Astrocyte (in vitro differentiated cells and primary cell): Measurements from ENCODE around the gene ARHGAP23. TPM values are rescaled to one million over a fixed set of nuclear protein-coding genes. Genes with fewer than 3 reads are reported as not detected.
"Not testable (repeated sequence)": the region's sequence is repeated elsewhere in the genome, so short reads cannot be mapped to it uniquely, and the experiment has no call there.

Experiments used
- DNase-seq: peaks from one replicate; pipeline ENCODE4 v3.0.0-alpha.2; 2010; ENCODE audit warnings: low read depth
- FAIRE-seq: peaks from 2 replicates; lab custom pipeline; 2011; peaks lifted over from hg19 to GRCh38; lab: Jason Lieb, UNC
- H2AFZ ChIP-seq: 2 replicates; pipeline ENCODE4 v1.6.0; 2012; ENCODE audit warnings: low read depth, low read length, inconsistent platforms
- H3K27ac ChIP-seq: 2 replicates; pipeline ENCODE4 v1.5.1; 2011; ENCODE audit warnings: low read depth, low read length, inconsistent platforms
- H3K27me3 ChIP-seq: 2 replicates; pipeline ENCODE4 v1.6.0; 2011; ENCODE audit warnings: low read length, inconsistent platforms; ENCODE audit not compliant: insufficient read depth
- H3K36me3 ChIP-seq: 2 replicates; pipeline ENCODE4 v1.5.1; 2011; ENCODE audit warnings: low read length, inconsistent platforms; ENCODE audit not compliant: insufficient read depth
- H3K4me1 ChIP-seq: 2 replicates; pipeline ENCODE4 v1.5.1; 2011; ENCODE audit warnings: low read length, inconsistent platforms; ENCODE audit not compliant: insufficient read depth
- H3K4me2 ChIP-seq: 2 replicates; pipeline ENCODE4 v1.6.0; 2012; ENCODE audit warnings: low read length, inconsistent platforms
- H3K4me3 ChIP-seq: 2 replicates; pipeline ENCODE4 v1.5.1; 2011; ENCODE audit warnings: low read depth, mild to moderate bottlenecking, low read length, inconsistent platforms; ENCODE audit not compliant: insufficient read depth
- H3K79me2 ChIP-seq: 2 replicates; pipeline ENCODE4 v1.6.0; 2012; ENCODE audit warnings: mild to moderate bottlenecking, low read length, inconsistent platforms; ENCODE audit not compliant: insufficient read depth
- H3K9ac ChIP-seq: 2 replicates; pipeline ENCODE4 v1.6.0; 2012; ENCODE audit warnings: mild to moderate bottlenecking, low read length, inconsistent platforms
- H3K9me3 ChIP-seq: 2 replicates; pipeline ENCODE4 v1.5.1; 2012; ENCODE audit warnings: low read depth, mild to moderate bottlenecking, low read length, inconsistent platforms; ENCODE audit not compliant: insufficient read depth
- H4K20me1 ChIP-seq: 2 replicates; pipeline ENCODE4 v1.6.0; 2012; ENCODE audit warnings: low read length, inconsistent platforms; ENCODE audit not compliant: insufficient read depth
- H3K27ac Mint-ChIP-seq: one replicate; pipeline ENCODE4 v1.8.0; 2021; ENCODE audit warnings: mild to moderate bottlenecking, mixed read lengths; ENCODE audit not compliant: unreplicated experiment
- H3K27me3 Mint-ChIP-seq: one replicate; pipeline ENCODE4 v1.8.0; 2021; ENCODE audit warnings: low read depth, mixed read lengths; ENCODE audit not compliant: unreplicated experiment
- H3K36me3 Mint-ChIP-seq: one replicate; pipeline ENCODE4 v1.8.0; 2021; ENCODE audit warnings: low read depth, mixed read lengths; ENCODE audit not compliant: unreplicated experiment
- H3K4me1 Mint-ChIP-seq: one replicate; pipeline ENCODE4 v1.8.0; 2021; ENCODE audit warnings: low read depth, mixed read lengths; ENCODE audit not compliant: unreplicated experiment
- H3K4me3 Mint-ChIP-seq: one replicate; pipeline ENCODE4 v1.8.0; 2021; ENCODE audit warnings: mild to moderate bottlenecking, moderate library complexity, mixed read lengths; ENCODE audit not compliant: unreplicated experiment
- H3K9me3 Mint-ChIP-seq: one replicate; pipeline ENCODE4 v1.8.0; 2021; ENCODE audit warnings: mild to moderate bottlenecking, mixed read lengths; ENCODE audit not compliant: unreplicated experiment
- EZH2 ChIP-seq: IDR thresholded peaks from 2 replicates; pipeline ENCODE4 v1.6.1; 2012; ENCODE audit warnings: mild to moderate bottlenecking, low read length, inconsistent platforms; ENCODE audit not compliant: insufficient read depth
- total RNA-seq: library from RNA; stranded (reverse); gene quantifications from 2 replicates; pipeline ENCODE4 v1.2.1, GENCODE V29; 2021
- TF ChIP-seq, protein P1 (sequence below): IDR thresholded peaks from 2 replicates; pipeline ENCODE4 v1.5.1; 2011; ENCODE audit warnings: low read depth, mild to moderate bottlenecking, inconsistent platforms, low read length, moderate library complexity; ENCODE audit not compliant: insufficient read depth

ARHGAP23 gene
- total RNA-seq, 1 donor from 2014 or later, result 118 TPM

DNA sequence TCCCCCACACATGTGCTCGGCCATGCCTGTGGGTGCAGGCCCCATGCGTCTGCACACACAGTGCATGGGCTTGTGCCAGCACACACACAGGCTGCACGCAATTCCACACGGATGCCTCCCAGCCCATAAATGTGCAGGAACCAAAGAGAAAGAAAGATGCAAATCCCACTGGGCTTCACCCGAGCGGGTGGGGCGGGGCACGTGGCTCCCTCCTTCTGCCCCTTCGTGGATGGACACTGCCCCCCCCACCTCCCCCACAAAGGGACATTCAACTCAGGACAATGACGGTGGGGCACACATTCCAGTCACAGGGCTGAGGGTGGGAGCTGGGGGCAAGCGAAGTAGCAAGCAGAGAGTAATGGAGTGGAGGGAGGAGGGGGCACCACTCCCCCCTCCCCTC is 102.6 kb downstream of the ARHGAP23 start:
- H3K4me1 ChIP-seq, H3K36me3 Mint-ChIP-seq, H3K4me3 Mint-ChIP-seq, H3K4me3 ChIP-seq, FAIRE-seq, H3K79me2 ChIP-seq, H3K27ac ChIP-seq, H3K9me3 ChIP-seq, H4K20me1 ChIP-seq, H3K9me3 Mint-ChIP-seq, H2AFZ ChIP-seq, DNase-seq, H3K36me3 ChIP-seq, H3K4me1 Mint-ChIP-seq, H3K4me2 ChIP-seq, H3K27ac Mint-ChIP-seq, H3K9ac ChIP-seq: not testable (repeated sequence)
- H3K27me3 Mint-ChIP-seq, result peaks cover 49% of the 10 kb centered on the region
- H3K27me3 ChIP-seq, result peaks cover 15% of the 10 kb centered on the region

DNA sequence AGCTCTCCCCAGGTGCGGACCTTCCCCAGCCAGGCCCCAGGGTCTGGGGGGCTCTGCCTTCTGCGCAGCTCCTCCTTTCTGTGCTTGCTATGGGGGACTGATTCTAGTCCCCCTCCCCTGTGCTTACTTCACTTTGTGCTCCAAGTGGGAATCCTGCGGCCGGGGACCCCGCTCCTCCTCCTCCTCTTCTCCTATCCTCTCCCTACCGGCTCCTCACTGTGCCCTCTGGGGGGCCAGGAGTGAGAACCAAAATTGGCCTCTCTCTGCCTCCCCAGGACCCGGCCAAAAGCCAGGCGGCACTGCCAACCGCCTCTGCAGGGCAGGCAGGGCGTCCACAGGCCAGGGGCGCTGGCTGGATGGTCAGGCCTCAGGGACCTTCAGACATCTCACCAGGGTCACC is 103.5 kb downstream of the ARHGAP23 start:
- H3K36me3 Mint-ChIP-seq, H3K36me3 ChIP-seq, H3K9me3 Mint-ChIP-seq, H3K79me2 ChIP-seq, DNase-seq, H3K27ac Mint-ChIP-seq, H3K4me3 Mint-ChIP-seq, H3K4me1 ChIP-seq, H3K27ac ChIP-seq, H3K4me2 ChIP-seq, H2AFZ ChIP-seq, H4K20me1 ChIP-seq, FAIRE-seq, H3K4me3 ChIP-seq, H3K9me3 ChIP-seq, H3K4me1 Mint-ChIP-seq, H3K9ac ChIP-seq: not testable (repeated sequence)
- H3K27me3 ChIP-seq, result peaks cover 23% of the 10 kb centered on the region
- H3K27me3 Mint-ChIP-seq, result peaks cover 56% of the 10 kb centered on the region

DNA sequence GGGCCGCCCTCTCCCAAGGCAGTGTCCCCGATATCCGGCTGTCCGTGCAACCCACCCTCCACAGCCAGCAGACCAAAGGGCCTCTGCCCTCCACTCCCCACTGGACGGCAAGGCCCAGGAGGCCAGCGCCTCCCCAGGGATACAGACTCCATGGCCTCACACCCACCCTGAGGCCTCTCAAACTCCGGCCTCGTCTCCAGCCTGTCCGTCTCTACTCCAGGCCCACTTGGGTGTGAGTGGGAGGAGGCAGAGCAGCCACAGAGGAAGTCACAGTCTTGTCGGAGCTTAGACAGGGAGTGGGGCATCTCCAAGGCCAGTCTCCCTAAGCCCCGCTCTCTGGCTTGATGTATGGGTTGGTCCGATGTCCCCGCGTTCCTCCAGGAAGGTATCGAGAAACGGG is 104.2 kb downstream of the ARHGAP23 start:
- no peak overlapping the region for H3K4me3 ChIP-seq
- no peak for TF ChIP-seq EZH2
- TF ChIP-seq, protein P1, sequence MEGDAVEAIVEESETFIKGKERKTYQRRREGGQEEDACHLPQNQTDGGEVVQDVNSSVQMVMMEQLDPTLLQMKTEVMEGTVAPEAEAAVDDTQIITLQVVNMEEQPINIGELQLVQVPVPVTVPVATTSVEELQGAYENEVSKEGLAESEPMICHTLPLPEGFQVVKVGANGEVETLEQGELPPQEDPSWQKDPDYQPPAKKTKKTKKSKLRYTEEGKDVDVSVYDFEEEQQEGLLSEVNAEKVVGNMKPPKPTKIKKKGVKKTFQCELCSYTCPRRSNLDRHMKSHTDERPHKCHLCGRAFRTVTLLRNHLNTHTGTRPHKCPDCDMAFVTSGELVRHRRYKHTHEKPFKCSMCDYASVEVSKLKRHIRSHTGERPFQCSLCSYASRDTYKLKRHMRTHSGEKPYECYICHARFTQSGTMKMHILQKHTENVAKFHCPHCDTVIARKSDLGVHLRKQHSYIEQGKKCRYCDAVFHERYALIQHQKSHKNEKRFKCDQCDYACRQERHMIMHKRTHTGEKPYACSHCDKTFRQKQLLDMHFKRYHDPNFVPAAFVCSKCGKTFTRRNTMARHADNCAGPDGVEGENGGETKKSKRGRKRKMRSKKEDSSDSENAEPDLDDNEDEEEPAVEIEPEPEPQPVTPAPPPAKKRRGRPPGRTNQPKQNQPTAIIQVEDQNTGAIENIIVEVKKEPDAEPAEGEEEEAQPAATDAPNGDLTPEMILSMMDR, result no peak
- H3K9me3 Mint-ChIP-seq, result peaks cover 1% of the 10 kb centered on the region

DNA sequence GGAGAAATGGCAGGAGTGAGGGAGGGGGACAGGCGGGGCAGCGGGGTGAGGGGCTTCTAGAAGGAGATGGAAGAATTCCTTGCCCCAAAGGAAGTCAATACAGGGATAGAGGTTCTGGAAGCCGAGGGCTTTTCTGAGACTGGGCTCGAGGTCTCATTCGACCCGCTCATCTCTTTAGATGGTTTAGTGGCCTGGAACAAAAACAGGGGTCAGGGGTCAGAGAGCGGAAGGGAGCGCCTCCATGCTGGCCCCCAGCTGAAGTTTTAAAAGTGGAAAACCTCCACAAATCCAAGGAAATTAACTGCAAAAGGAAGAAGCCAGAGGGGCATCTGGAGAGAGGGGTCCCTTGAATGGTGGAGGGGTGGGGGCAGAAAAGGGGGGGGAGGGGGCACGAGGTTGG is 105.0 kb downstream of the ARHGAP23 start:
- peaks cover 19% of the 10 kb centered on the region for H3K27me3 ChIP-seq
- no peak for FAIRE-seq
- H3K36me3 ChIP-seq, result no peaks in the 10 kb centered on the region
- H3K4me3 ChIP-seq, result no peak overlapping the region
- no peak overlapping the region for H2AFZ ChIP-seq
- no peaks in the 10 kb centered on the region for H3K79me2 ChIP-seq
- no peaks in the 10 kb centered on the region for H4K20me1 ChIP-seq
- no peak overlapping the region for H3K4me2 ChIP-seq
- no peaks in the 10 kb centered on the region for H3K9me3 ChIP-seq
- Mint-ChIP-seq H3K36me3 (peaks cover 3% of the 10 kb centered on the region), H3K27me3 (peaks cover 49% of the 10 kb centered on the region), H3K27ac (no peak overlapping the region), H3K4me1 (peaks cover 5% of the 10 kb centered on the region), H3K9me3 (peaks cover 1% of the 10 kb centered on the region), H3K4me3 (no peak overlapping the region)
- no peaks in the 10 kb centered on the region for H3K4me1 ChIP-seq
- H3K9ac ChIP-seq, result no peak overlapping the region
- DNase-seq, result no peak
- TF ChIP-seq, protein P1, result no peak
- TF ChIP-seq EZH2, result no peak
- H3K27ac ChIP-seq, result no peak overlapping the region

More for the DNA sequence above, 104.2 kb downstream of the ARHGAP23 start:
- Histone ChIP-seq H3K36me3 (no peaks in the 10 kb centered on the region), H3K27ac (no peak overlapping the region), H3K27me3 (peaks cover 23% of the 10 kb centered on the region), H3K79me2 (no peaks in the 10 kb centered on the region), H3K9ac (no peak overlapping the region), H3K4me2 (no peak overlapping the region), H3K4me1 (no peaks in the 10 kb centered on the region), H3K9me3 (no peaks in the 10 kb centered on the region), H2AFZ (no peak overlapping the region), H4K20me1 (no peaks in the 10 kb centered on the region)
- Mint-ChIP-seq H3K4me1 (peaks cover 7% of the 10 kb centered on the region), H3K27me3 (peaks cover 54% of the 10 kb centered on the region), H3K4me3 (no peak overlapping the region), H3K27ac (no peak overlapping the region), H3K36me3 (peaks cover 3% of the 10 kb centered on the region)
- DNase-seq, result no peak
- no peak for FAIRE-seq
